ENCODE results near the gene RNU6-1. TPM values are rescaled to one million over a fixed set of nuclear protein-coding genes. Genes with fewer than 3 reads are reported as not detected.
A peak's percentile ranks its signal among the peaks of the same experiment; 100 is the strongest.

The RNU6-1 gene
- total RNA-seq, 1 donor from 2014 or later = not detected

DNA sequence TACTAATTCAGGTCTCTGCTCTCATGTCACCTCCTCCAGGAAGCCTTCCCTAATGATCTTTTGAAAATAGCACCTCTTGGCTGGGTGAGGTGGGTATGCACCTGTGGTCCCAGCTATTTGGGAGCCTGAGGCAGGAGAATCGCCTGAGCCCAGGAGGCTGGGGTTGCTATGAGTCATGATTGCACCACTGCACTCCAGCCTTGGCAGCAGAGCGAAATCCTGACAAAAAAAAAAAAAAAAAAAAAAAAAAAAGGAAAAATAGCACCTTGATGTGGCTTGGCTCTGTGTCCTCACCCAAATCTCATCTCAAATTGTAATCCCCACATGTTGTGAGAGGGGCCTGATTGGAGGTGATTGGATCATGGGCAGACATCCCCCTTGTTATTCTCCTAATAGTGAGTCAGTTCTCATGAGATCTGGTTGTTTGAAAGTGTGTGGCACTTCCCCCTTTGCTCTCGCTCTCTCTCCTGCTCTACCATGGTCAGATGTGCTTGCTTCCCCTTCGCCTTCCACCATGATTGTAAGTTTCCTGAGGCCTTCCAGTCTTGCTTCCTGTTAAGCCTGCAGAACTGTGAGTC is 11.2 kb upstream of the RNU6-1 start:
- Mint-ChIP-seq H3K4me1 (ENCODE audit: unreplicated experiment) (peaks cover 3% of the 10 kb centered on the region), H3K36me3 (ENCODE audit: unreplicated experiment) (no peaks in the 10 kb centered on the region), H3K27me3 (ENCODE audit: unreplicated experiment) (no peaks in the 10 kb centered on the region), H3K27ac (ENCODE audit: unreplicated experiment) (no peak overlapping the region), H3K9me3 (ENCODE audit: unreplicated experiment) (peaks cover 3% of the 10 kb centered on the region), H3K4me3 (ENCODE audit: unreplicated experiment) (no peak overlapping the region)
- DNase-seq (ENCODE audit: extremely low spot score, unreplicated experiment) = no peak
- TF ChIP-seq, protein P1, sequence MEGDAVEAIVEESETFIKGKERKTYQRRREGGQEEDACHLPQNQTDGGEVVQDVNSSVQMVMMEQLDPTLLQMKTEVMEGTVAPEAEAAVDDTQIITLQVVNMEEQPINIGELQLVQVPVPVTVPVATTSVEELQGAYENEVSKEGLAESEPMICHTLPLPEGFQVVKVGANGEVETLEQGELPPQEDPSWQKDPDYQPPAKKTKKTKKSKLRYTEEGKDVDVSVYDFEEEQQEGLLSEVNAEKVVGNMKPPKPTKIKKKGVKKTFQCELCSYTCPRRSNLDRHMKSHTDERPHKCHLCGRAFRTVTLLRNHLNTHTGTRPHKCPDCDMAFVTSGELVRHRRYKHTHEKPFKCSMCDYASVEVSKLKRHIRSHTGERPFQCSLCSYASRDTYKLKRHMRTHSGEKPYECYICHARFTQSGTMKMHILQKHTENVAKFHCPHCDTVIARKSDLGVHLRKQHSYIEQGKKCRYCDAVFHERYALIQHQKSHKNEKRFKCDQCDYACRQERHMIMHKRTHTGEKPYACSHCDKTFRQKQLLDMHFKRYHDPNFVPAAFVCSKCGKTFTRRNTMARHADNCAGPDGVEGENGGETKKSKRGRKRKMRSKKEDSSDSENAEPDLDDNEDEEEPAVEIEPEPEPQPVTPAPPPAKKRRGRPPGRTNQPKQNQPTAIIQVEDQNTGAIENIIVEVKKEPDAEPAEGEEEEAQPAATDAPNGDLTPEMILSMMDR (IDR thresholded peaks at IDR 0.05) = no peak

DNA sequence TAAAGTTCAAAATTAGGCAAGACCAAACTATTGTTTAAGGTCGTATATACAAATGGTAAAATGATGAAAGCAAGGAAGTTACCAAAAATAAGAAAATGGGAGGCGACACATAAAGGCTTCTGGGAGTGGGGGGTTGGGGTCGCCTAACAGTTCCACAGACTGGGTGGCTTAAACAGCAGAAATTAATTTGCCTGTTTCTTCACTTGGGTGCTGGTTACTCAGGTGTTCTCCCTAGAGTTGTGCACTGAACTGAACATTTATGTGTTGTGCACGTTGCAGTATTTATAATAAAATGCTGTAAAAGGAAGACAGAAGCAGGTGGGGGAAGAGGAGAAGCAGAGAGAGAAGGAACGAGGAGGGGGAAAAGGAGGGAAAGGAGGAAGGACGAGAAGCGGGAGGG is 10.5 kb upstream of the RNU6-1 start:
- DNase-seq (ENCODE audit: extremely low spot score, unreplicated experiment) = no peak
- Mint-ChIP-seq H3K4me1 (ENCODE audit: unreplicated experiment) (no peaks in the 10 kb centered on the region), H3K4me3 (ENCODE audit: unreplicated experiment) (no peak overlapping the region), H3K27me3 (ENCODE audit: unreplicated experiment) (no peaks in the 10 kb centered on the region), H3K9me3 (ENCODE audit: unreplicated experiment) (peaks cover 3% of the 10 kb centered on the region), H3K27ac (ENCODE audit: unreplicated experiment) (no peak overlapping the region), H3K36me3 (ENCODE audit: unreplicated experiment) (no peaks in the 10 kb centered on the region)
- TF ChIP-seq, protein P1 (IDR thresholded peaks at IDR 0.05) = no peak

DNA sequence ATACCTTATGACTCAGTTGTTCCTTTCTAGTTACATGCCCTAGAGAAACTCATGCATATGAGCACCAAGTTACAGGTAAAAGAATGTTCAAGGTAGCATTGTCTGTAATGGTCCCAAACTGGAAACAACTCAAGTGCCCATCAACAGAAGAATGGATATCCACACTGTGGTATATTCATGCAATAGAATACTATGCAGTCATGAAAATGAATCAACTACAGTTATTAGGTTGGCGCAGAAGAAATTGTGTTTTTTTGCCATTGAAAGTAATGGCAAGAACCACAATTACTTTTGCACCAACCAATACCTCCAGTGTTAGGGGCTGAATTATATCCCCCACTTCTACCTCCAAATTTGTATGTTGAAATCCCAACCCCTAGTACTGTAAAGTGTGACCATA is 9.7 kb upstream of the RNU6-1 start:
- Mint-ChIP-seq H3K4me3 (ENCODE audit: unreplicated experiment) (no peak overlapping the region), H3K36me3 (ENCODE audit: unreplicated experiment) (no peaks in the 10 kb centered on the region), H3K27me3 (ENCODE audit: unreplicated experiment) (no peaks in the 10 kb centered on the region), H3K27ac (ENCODE audit: unreplicated experiment) (no peak overlapping the region), H3K9me3 (ENCODE audit: unreplicated experiment) (peaks cover 3% of the 10 kb centered on the region), H3K4me1 (ENCODE audit: unreplicated experiment) (peaks cover 3% of the 10 kb centered on the region)
- no peak for DNase-seq (ENCODE audit: extremely low spot score, unreplicated experiment)
- TF ChIP-seq, protein P1 (IDR thresholded peaks at IDR 0.05) = no peak

DNA sequence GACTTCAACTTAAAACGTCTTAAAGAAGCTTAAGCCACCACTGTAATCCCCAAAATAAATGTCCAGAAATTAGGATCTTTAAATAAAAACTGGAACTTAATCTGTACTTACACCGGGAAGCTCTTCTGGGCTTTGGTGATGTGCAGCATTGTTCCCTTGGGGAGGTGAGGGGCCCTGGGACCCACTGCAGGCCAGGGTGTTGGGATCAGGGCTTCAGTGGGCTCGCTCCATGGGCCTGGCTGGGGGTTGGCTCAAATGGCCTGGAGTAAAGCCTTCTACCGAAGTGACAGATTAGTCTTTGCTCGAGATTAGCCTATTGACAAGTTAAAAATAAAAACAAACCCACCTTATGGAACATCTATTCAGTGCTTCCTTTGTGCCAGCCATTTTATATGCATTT is 6.1 kb upstream of the RNU6-1 start:
- Mint-ChIP-seq H3K4me1 (ENCODE audit: unreplicated experiment) (peaks cover 30% of the 10 kb centered on the region), H3K9me3 (ENCODE audit: unreplicated experiment) (peaks cover 3% of the 10 kb centered on the region), H3K27me3 (ENCODE audit: unreplicated experiment) (no peaks in the 10 kb centered on the region), H3K27ac (ENCODE audit: unreplicated experiment) (no peak overlapping the region), H3K4me3 (ENCODE audit: unreplicated experiment) (no peak overlapping the region), H3K36me3 (ENCODE audit: unreplicated experiment) (no peaks in the 10 kb centered on the region)
- TF ChIP-seq, protein P1 (IDR thresholded peaks at IDR 0.05) = no peak
- DNase-seq (ENCODE audit: extremely low spot score, unreplicated experiment) = no peak

DNA sequence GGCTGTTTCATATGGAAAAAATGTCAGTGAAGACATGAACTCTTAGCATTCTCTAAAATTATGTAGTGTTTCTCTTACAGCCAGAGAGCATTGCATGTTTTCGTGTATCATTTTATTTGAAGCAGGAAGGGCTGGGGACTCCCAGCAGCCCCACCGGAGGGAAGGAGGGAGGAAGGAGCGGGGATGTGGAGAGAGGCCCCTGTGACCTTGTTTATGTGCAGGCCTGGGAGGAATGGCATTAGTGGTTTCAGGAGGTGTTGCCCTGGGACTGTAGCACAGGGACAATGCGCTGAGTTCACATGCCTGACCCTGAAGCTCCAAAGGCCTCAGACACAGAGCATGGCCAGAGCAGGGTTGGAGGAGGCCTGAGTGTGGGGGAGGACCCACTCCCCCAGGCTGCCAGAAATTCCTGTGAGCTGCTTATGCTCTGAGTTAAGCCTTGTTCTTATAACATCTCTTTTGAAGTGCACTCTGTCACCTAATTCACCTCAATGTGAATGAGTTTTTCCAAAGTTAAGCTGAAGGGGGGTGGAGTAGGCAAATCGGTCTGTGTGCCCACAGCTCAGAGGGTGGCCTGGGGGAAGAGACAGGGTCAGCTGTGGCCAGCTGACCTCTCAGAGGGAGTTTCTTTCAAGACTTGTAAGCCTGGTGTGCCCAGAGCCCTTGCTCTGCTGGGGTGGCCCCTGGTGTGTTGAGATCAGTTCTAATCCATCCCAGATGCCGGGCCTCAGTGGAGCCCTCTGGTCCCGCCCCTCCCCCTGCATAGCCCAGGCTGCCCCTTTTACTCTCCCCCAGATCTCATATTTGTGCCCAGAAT is 3.9 kb upstream of the RNU6-1 start:
- Mint-ChIP-seq H3K27ac (ENCODE audit: unreplicated experiment) (peak overlapping the region; percentile 73), H3K9me3 (ENCODE audit: unreplicated experiment) (no peaks in the 10 kb centered on the region), H3K36me3 (ENCODE audit: unreplicated experiment) (no peaks in the 10 kb centered on the region), H3K27me3 (ENCODE audit: unreplicated experiment) (no peaks in the 10 kb centered on the region), H3K4me1 (ENCODE audit: unreplicated experiment) (peaks cover 47% of the 10 kb centered on the region), H3K4me3 (ENCODE audit: unreplicated experiment) (no peak overlapping the region)
- TF ChIP-seq, protein P1 (IDR thresholded peaks at IDR 0.05) = no peak
- no peak for DNase-seq (ENCODE audit: extremely low spot score, unreplicated experiment)
